ENCODE data around the gene PURA.

PURA gene

GRCh38 chr5:140110646-140110957 lies 3.3 kb upstream of the PURA start:
- no peak for DNase-seq

DNA sequence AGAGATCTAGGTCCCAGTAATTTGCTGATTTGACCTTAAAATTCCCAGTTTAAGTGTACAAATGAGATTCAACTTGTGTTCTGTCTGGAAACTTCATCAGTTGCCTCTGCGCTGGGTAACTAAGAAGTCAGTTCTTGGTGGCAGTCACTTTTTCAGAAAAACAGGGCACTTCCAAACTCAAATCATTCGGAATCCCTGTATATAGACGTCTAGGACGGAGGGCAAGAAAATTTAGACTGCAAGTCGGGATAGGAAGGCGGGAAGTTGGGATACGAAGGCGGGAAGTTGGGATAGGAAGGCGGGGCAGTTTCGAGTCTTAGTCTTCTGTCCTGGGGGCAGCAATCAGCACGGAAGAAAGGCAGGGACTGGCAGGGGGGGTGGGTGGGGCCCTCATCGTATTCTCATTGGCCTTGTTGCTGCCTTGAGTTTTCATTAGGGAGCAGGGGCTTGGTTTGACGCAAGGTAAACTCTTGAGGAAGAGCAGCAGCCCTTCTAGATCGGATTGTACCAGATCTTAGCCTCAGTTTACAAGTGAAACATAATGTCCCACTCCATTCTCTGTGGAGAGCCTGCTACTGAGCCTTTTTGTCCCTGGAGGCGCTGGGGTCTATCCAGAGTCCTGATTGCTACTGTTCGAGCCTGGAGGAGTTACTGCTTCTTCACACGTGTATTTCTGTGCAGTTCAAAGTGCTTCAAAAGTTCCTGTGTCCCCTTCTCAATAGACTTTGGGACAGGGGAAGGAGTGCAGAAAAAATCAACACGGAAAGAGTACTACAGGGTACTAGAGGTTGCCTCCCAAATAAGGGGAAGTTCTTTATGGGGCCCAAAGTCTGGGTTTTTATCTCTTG lies 2.7 kb upstream of the PURA start:
- no peak for DNase-seq

GRCh38 chr5:140111859-140112551 lies 1.9 kb upstream of the PURA start:
- DNase-seq, result no peak

- DNase-seq, result peak; percentile 20
Measured at GRCh38 chr5:140112685-140113179, 1.2 kb upstream of the PURA start.

- no peak for DNase-seq
Measured at GRCh38 chr5:140113180-140113698, 670 bp upstream of the PURA start.

DNA sequence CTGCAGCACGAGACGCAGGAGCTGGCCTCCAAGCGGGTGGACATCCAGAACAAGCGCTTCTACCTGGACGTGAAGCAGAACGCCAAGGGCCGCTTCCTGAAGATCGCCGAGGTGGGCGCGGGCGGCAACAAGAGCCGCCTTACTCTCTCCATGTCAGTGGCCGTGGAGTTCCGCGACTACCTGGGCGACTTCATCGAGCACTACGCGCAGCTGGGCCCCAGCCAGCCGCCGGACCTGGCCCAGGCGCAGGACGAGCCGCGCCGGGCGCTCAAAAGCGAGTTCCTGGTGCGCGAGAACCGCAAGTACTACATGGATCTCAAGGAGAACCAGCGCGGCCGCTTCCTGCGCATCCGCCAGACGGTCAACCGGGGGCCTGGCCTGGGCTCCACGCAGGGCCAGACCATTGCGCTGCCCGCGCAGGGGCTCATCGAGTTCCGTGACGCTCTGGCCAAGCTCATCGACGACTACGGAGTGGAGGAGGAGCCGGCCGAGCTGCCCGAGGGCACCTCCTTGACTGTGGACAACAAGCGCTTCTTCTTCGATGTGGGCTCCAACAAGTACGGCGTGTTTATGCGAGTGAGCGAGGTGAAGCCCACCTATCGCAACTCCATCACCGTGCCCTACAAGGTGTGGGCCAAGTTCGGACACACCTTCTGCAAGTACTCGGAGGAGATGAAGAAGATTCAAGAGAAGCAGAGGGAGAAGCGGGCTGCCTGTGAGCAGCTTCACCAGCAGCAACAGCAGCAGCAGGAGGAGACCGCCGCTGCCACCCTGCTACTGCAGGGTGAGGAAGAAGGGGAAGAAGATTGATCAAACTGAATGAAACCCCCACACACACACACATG lies 654 bp downstream of the PURA start:
- DNase-seq, result peak; percentile 70

- no peak for DNase-seq
Measured at GRCh38 chr5:140115186-140115500, 1.2 kb downstream of the PURA start.

DNA sequence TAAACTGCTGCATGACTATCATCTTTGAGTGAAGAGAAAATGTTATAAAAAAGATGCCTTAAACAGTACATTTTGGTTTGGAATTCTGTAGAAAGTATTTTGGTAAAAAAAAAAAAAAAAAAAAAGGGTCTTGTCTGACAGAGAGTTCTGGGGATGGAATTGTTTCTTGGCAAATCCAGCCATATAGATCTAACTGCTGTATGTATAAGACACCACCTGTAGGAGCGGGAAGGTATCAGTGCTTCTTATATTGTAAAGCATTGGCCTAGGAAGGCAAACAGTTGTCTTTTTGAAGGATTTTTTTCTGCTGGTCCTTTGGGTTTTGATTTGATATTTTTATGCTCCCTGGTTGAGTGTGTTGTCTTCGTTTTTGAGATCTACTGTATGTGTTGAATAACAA lies 2.8 kb downstream of the PURA start:
- DNase-seq, result no peak

DNA sequence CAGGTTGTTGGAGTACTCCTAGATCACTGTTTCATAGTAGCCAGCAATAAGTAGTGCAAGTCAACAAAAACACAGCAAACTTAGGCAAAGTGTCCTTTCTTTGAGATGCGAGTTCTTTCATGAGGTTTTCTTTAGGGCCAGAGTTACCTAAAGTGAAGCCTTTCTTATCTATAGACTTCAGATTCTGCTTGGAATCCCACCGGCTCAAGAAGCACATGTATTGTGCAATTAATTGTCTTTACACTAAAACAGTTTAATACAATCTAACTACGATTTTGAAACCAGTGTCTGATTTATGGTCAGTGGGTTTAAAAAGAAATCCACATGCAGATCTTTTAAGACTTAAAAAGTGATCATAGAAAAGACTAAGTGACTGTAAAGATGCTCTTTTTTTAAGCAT lies 3.6 kb downstream of the PURA start:
- no peak for DNase-seq

- DNase-seq, result no peak
Measured at GRCh38 chr5:140118302-140118936, 4.5 kb downstream of the PURA start.

- DNase-seq, result no peak
Measured at GRCh38 chr5:140125637-140126036, 11.7 kb downstream of the PURA start, which contains the start of gene IGIP. IGIP (plus strand) TSS chr5:140125937; CDS start chr5:140128477, 2,540 bp downstream.

DNA sequence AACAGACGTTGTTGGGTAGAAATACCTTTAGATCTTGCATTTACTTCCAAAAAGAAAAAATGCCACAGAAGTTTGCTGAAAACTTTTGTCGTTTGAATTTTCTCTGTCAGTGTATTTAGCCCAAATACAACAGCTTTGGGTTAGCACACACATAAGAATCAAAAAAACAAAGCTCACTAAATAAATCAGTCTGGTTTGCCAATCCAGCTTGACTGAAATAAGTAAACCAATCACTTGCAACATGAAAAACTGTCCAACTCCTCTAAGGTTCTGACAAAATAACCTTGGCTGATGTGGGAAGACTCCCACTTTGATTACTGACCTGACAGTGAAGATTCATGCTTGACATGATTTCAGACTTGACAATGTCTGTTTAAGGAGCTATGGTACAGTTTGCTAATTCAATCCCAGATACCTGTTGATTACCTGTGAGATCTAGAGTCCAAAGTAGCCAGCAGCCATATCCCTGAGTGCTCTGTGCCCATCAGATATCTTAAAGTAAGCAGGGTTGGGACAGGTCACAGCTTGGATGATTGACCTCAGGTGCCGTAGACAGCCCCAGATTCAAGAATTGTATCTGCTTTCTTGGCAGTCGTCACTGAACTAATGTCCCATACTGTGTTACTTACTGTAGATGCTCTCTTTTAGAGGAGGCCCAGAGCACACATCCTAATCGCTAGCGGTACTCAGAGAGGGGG lies 12.6 kb downstream of the PURA start:
- DNase-seq, result no peak

DNA sequence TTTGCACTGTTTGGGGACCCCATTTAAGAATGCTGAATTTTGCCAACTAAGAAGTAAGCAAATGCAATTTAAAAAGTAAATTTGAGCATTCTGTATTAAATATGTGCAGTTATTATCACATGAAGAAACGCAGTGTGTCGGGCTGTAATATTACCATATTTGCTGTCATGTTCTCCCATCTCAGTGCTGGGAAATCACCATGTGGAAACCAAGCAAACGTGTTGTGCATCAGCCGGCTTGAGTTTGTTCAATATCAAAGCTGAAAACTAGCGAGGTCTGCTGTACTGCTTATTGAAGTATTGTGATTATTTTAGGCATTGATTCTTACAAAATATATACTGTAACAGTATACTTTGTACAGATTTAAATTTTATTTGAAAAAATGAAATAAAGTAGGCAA lies 14.5 kb downstream of the PURA start:
- no peak for DNase-seq

DNA sequence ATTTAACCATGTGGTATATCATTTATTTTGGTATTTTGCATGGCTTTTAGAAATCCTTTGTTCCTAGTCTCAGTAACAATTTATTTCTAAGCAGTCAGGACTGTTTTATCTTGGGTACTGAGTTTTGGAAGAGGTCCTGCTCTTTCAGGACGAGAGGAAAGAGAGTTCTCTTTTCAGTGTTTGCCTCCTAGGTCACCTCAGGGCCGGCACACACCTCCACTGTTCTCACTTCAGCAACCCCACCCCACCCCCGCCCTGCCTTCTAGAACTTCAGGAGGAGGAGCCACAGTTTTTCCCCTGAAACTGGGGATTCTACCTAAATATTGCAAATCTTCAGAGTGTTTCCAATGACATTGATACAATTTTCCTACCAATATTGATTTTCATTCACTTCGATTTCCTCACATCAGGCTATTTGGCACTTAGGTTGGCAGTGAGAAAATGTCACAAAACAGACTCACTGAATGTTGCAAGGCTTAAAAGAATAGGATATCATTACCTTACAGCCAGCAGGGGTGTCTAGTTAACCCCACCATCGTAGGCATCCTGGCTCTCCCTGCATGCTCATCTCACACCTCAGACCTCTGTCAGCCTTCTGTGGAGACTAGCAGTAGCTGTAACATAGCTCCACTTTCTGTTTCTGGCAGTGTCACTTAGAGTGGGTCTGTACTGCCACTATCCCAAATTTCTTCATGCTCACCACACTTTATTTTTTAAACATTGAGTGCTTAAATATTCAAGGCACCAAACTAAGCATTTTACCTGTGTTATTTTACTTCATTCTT lies 17.2 kb downstream of the PURA start:
- DNase-seq, result no peak

DNA sequence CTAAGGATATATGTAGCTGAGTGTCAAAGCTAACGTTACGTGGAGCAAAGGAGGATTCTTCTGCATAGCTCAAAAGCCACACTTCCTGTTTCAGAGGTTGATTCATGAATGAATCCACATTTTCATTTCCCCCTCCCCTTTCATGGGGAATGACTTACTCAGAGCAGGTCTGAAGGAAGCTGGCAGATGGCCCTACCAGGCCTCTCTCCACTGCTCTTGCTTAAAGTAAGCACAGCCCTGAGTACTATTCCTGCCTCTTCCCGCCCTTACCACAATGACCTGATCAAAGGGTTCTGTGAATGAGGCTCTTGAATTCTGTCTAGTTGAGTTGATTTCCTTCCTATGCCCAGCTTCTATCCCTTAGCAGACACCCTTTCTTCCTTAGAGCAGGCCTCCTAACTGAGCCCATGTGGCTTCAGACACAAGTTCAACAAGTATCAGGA lies 18.1 kb downstream of the PURA start:
- DNase-seq, result peak; percentile 41

GRCh38 chr5:140133514-140134167 lies 19.7 kb downstream of the PURA start:
- no peak for DNase-seq

GRCh38 chr5:140134277-140134935 lies 20.5 kb downstream of the PURA start:
- no peak for DNase-seq

GRCh38 chr5:140135127-140135526 lies 21.2 kb downstream of the PURA start:
- no peak for DNase-seq

DNA sequence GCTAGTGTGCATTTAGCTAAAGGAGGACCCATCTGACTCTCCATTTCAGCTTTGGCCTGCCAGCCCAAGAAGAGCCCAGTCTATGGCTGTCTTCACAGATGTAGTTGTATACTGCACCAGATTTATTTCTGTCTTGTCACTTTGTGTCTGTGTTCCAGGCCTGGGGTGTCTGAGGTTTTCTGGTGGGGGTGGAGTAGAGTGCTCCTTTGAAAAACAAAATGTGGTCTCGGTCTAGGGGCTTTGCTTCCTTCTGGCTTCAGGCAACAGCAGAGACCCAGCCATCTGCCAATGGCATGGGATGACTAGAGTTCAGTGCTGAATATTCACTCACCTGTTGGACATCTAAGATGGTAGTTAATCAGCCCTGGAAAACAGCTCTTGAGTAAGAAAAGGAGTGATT lies 22.7 kb downstream of the PURA start:
- DNase-seq, result no peak

GRCh38 chr5:140140435-140140834 lies 26.5 kb downstream of the PURA start:
- DNase-seq, result no peak

All from femur (tissue), 1 donor.